AG09319 (cell line): Measurements from ENCODE around the gene B3GALT4.
"Not testable (repeated sequence)": the region's sequence is repeated elsewhere in the genome, so short reads cannot be mapped to it uniquely, and the experiment has no call there.

Experiments used
- DNase-seq: peaks from one replicate; pipeline ENCODE4 v3.0.0-alpha.2; 2010; ENCODE audit warnings: low read depth; ENCODE audit errors: extremely low read depth
- CTCF ChIP-seq: IDR thresholded peaks from 2 replicates; pipeline ENCODE4 v1.5.1; 2011; ENCODE audit warnings: low read depth, mild to moderate bottlenecking, inconsistent platforms, low read length, moderate library complexity

The B3GALT4 gene

DNA sequence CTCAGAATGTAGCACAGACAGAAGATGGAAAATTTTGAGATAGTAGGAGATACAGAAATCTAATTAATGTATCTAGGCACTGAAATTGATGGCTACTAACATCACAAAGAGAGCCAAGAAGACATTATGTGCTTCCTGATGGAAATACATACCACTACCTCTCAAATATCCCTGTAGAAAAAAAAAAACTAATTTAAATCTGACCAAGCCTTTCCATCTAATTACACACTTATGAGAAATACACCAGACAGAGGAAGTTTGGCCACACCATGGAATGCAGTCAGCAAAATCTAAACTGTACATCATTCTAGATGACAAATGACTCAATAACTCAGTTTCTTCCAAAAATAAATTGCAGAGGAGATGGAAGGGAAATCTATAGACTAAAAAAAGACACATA, 24.2 kb upstream of the B3GALT4 start:
- TF ChIP-seq CTCF: no peak
- DNase-seq: no peak

GRCh38 chr6:33254591-33254990, 22.3 kb upstream of the B3GALT4 start:
- no peak for TF ChIP-seq CTCF

DNA sequence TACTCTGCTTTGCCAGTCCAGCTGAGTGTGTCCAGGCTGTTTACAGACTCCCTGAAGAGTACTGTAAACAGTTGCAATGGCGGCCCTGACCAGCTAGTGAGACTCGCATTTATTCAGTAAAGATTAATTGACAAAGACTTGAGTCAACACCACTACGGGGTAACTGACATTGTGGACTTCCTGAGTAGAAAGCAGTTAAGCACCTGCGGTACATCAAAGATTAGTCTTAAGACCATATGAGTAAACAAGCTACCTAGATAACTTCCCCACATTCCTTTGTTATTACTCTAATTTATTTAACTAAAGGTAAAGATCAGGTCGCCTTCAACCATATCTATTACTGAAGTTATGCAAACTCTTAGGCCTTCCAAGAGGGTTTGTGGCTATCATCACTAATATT, 17.9 kb upstream of the B3GALT4 start:
- TF ChIP-seq CTCF: no peak
- no peak for DNase-seq

More at GRCh38 chr6:33254591-33254990, 22.3 kb upstream of the B3GALT4 start:
- DNase-seq: no peak

- not testable (repeated sequence) for DNase-seq
Measured at GRCh38 chr6:33262490-33262889, 14.4 kb upstream of the B3GALT4 start.

DNA sequence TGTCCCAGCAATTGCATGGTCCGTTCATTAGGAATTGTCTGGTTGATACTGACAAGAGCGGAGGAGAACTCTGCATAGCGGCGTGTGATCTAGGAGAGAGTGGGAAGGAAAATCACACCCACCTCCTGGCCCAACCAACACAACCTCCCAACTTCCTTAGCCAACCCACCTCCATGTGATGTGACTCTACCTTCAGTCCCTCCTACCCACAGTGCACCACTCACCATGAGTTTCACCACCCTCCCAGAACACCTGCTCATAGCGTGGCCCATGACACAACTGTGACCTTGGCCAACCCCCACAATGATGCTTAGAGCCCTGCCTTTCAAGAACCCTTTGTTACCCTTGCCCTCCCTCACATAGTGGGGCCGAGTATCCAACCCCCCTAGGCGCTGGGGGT, 12.9 kb upstream of the B3GALT4 start:
- no peak for TF ChIP-seq CTCF
- no peak for DNase-seq

GRCh38 chr6:33271117-33271467, 5.8 kb upstream of the B3GALT4 start:
- DNase-seq: no peak
- no peak for TF ChIP-seq CTCF

DNA sequence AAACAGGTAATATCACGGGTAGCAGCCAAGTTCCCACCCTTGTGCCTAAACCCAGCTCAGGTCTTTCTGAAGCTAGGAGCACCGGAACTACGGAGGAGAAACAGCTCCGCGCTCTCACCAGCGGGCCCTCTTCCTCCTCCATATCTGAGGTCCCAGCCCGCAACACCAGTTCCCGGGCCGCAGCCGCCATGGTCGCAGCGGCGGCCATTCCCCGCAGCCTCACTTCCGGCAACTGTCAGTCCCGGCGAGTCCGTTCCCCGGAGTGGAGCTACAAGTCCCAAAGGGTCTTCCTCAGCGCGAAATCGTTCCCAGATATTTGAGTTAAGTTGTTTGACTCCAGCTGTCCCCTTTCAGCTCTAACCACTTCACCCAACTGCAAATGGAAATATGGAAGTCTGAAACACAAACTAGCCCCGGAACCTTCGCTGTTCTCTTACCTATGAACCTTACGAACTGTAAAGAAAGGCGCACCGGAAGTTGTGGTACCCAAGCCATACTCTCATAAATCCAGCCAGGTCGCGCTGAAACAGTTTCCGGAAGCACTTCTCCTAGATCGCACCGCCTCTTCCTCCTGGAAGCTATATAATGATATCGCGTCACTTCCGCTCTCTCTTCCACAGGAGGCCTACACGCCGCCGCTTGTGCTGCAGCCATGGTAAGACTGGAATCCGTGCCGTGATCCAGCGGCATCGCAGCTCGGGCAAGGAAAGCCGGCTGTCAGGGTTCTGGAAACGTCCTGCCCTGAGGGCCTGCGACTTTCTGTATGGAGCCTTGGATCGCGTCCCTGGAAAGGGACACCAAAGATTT, 5.3 kb upstream of the B3GALT4 start, which contains the start of the genes RPS18 and VPS52:
RPS18 (plus strand) TSS at position 608 of the 807 bp plus-strand sequence; CDS start at position 653, 45 bp downstream.
VPS52 (minus strand) TSS at position 409 of the 807 bp plus-strand sequence; CDS start at position 208, 201 bp downstream.
- DNase-seq: peak; percentile 99
- TF ChIP-seq CTCF: no peak
